WTC11 (cell line): Measurements from ENCODE around the gene FHL5.

Experiments used
- MAX ChIP-seq: sonication (generic); formaldehyde crosslinking; IDR thresholded peaks from 2 replicates; pipeline ENCODE4 v1.8.0; 2022; ENCODE audit warnings: mild to moderate bottlenecking, missing genetic modification reagents
- MXD4 ChIP-seq: fragments of 250-450 bp; sonication (Bioruptor Pico); IDR thresholded peaks from 2 replicates; pipeline ENCODE4 v1.8.0; 2021; ENCODE audit warnings: mild to moderate bottlenecking, moderate library complexity, borderline replicate concordance
- PRDM15 ChIP-seq: sonication (generic); formaldehyde crosslinking; IDR thresholded peaks from 2 replicates; pipeline ENCODE4 v1.8.0; 2022; ENCODE audit warnings: missing genetic modification reagents
- ZNF281 ChIP-seq: sonication (generic); formaldehyde crosslinking; IDR thresholded peaks from 2 replicates; pipeline ENCODE4 v1.8.0; 2023; ENCODE audit warnings: mild to moderate bottlenecking, missing genetic modification reagents
- TF ChIP-seq, protein P1 (sequence below): fragments of 200-600 bp; IDR thresholded peaks from 2 replicates; pipeline ENCODE4 v1.8.0; 2022; ENCODE audit warnings: antibody characterized with exemption

DNA sequence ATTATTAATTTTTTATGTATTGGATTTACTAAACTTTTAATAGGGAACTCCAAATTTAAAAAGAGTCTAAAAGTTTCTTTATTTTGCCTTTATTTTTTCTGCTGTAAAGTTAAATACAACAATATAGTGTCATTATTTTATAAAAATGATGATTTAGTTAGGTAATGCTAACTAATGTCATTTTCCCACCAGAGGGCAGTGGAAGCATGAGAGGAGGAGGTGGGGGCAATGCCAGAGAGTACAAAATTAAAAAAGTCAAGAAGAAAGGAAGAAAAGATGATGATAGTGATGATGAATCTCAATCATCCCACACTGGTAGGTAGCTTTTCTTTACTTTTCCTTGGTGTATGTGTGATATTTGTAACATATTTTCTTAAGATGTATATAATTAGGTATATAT is 20.2 kb upstream of the FHL5 start:
- TF ChIP-seq, protein P1, sequence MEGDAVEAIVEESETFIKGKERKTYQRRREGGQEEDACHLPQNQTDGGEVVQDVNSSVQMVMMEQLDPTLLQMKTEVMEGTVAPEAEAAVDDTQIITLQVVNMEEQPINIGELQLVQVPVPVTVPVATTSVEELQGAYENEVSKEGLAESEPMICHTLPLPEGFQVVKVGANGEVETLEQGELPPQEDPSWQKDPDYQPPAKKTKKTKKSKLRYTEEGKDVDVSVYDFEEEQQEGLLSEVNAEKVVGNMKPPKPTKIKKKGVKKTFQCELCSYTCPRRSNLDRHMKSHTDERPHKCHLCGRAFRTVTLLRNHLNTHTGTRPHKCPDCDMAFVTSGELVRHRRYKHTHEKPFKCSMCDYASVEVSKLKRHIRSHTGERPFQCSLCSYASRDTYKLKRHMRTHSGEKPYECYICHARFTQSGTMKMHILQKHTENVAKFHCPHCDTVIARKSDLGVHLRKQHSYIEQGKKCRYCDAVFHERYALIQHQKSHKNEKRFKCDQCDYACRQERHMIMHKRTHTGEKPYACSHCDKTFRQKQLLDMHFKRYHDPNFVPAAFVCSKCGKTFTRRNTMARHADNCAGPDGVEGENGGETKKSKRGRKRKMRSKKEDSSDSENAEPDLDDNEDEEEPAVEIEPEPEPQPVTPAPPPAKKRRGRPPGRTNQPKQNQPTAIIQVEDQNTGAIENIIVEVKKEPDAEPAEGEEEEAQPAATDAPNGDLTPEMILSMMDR, result no peak
- TF ChIP-seq MAX, result no peak
- TF ChIP-seq MXD4 (CRISPR knock-in tag), result no peak
- TF ChIP-seq ZNF281, result no peak
- no peak for TF ChIP-seq PRDM15 (CRISPR knock-in tag)
